ENCODE data around the gene ZNF575.
"Not testable (repeated sequence)": the region's sequence is repeated elsewhere in the genome, so short reads cannot be mapped to it uniquely, and the experiment has no call there.

ZNF575 gene

GRCh38 chr19:43511324-43511723 is 21.7 kb upstream of the ZNF575 start:
- DNase-seq (ENCODE audit: low read depth) = no peak

DNA sequence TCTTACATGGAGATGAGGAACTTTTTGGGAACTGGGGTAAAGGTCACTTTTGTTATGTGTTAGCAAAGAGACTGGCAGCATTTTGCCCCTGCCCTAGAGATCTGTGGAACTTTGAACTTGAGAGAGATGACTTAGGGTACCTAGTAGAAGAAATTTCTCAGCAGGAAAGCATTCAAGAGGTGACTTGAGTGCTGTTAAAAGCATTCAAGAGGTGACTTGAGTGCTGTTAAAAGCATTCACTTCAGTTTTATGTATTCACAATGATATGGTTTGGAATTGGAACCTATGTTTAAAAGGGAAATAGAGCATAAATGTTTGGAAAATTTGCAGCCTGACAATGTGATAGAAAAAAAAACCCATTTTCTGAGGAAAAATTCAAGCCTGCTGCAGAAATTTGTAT is 20.6 kb upstream of the ZNF575 start:
- not testable (repeated sequence) for DNase-seq (ENCODE audit: low read depth)

GRCh38 chr19:43518051-43518450 is 14.9 kb upstream of the ZNF575 start:
- no peak for DNase-seq (ENCODE audit: low read depth)

DNA sequence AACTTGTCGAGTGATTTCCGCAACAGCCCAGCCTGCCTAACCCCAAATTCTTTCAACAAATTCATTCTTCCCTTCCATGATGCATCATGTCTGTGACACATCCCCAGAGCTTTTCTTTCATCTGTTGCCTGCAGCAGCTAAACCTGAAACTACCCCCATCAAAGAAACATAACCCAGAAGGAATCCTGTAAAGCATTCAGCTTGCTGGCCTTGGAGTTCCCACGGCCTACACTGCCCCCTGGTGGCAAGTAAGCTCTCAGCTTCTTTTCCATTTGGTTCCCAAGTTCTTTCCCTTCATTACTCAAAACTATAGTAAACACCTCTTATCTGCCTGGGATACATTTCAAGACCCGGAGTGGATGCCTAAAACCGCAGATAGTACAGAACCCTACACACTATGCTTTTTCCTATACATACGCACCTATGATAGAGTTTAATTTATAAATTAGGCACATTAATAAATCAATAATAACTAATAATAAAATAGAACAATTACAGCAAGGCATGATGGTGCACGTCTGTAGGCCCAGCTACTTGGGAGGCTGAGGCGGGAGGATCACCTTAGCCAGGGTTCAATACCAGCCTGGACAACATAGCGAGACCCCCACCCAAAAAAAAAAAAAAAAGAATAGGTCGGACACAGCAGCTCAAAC is 13.4 kb upstream of the ZNF575 start:
- DNase-seq (ENCODE audit: low read depth) = no peak

GRCh38 chr19:43522929-43523328 is 10.1 kb upstream of the ZNF575 start:
- DNase-seq (ENCODE audit: low read depth) = no peak

- not testable (repeated sequence) for DNase-seq (ENCODE audit: low read depth)
These were observed 9.3 kb upstream of the ZNF575 start for GRCh38 chr19:43523696-43524095.

GRCh38 chr19:43524922-43525835 is 7.8 kb upstream of the ZNF575 start:
- DNase-seq (ENCODE audit: low read depth) = no peak

- no peak for DNase-seq (ENCODE audit: low read depth)
These were observed 6.9 kb upstream of the ZNF575 start for GRCh38 chr19:43525836-43526771.

GRCh38 chr19:43526884-43527859 is 5.8 kb upstream of the ZNF575 start, which contains the start of gene ETHE1:
TSS of gene ETHE1 (minus strand) at chr19:43527201. CDS start at chr19:43527177, 24 bp downstream.
- no peak for DNase-seq (ENCODE audit: low read depth)

DNA sequence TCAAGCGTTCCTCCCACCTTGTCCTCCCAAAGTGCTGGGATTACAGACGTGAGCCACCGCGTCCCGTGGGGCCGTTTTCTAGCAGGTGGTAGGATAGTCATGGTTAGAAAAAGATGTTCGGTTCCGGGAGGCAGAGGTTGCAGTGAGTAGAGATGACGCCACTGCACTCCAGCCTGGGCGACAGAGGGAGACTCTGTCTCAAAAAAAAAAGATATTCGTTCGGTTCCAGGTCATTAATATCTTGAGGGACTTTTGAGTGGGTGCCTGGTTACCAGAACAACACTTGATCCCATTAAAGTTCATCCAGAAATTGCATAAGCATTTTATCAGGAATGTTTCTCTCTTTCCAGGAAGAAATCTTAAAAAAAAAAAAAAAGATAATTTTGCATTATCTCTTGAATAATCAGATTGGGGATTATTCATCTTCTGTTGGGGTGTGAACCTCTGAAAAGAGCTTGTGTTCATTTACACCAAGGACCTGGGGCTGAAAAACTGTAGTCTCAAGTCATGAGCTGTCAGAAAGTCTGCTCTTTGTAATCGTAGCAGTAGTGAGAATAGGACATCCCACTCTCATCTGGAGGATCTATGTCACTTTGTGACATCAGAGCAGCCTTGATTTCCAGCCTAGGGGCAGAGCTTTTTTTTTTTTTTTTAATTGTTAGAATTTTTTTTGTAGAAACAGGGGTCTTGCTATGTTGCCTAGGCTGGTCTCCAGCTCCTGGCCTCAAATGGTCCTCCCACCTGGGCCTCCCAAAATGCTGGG is 4.9 kb upstream of the ZNF575 start:
- DNase-seq (ENCODE audit: low read depth) = no peak

DNA sequence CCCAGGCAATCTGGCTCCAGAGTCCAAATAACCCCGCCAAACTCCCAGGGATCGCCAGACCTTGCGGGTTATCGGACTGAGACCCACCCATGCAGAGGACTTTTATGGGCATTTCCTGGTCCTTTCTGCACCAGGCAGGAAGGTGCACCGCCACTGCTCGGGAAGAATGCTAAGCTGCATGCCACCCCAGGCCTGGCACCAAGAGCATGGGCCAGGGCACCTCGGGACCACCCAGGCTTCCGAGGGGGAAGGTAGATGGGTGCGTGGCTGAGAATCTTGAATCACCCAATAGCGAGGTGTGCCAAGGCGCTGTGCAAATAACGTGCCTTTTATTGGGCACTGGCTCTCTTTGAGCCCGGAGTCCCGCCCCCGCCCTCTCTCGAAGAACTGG is 422 bp upstream of the ZNF575 start:
- no peak for DNase-seq (ENCODE audit: low read depth)

GRCh38 chr19:43533546-43534304 is 737 bp downstream of the ZNF575 start:
- DNase-seq (ENCODE audit: low read depth) = peak; percentile 88

DNA sequence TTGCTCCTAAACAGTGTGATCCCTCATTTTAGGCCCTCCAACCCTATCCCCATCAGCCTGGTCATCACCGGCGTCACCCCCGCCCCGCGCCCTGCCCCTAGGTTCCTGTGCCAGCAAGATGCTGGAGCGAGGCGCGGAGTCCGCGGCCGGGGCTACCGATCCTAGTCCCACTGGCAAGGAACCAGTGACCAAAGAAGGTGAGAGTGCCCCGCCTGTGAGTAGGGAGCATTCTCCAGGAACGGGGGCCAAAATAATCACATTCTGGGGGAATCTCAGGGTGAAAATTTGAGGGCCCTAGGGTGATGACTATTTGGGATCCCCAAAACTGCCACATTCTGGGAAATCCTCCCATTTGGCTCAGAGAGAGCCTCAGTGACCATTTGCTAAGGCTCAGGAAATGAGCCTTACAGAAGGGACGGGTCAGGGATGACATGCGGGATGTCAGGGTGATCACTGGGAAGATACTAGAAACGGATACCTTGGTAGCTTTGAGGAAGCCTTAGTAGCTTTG is 1.4 kb downstream of the ZNF575 start:
- no peak for DNase-seq (ENCODE audit: low read depth)

- no peak for DNase-seq (ENCODE audit: low read depth)
These were observed 2.1 kb downstream of the ZNF575 start for GRCh38 chr19:43534816-43535761.

GRCh38 chr19:43538922-43539321 is 5.9 kb downstream of the ZNF575 start:
- no peak for DNase-seq (ENCODE audit: low read depth)

DNA sequence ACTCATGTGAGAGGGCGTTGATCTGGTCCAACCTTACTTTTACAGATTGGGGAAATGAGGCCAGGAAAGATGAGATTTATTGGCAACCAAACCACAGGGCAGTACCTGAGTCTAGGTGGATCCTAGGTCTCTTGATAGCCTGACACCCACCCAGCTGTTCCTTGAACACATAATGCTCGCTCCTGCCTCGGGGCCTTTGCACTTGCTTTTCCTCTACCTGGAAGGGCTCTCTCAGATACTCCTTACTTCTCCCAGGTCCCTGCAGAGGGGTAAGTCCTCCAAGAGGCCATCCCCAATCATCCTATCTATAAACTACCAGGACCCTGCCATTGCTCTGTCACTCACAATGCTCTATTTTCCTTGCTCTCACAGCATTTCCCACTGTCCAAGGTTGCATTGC is 7.4 kb downstream of the ZNF575 start:
- no peak for DNase-seq (ENCODE audit: low read depth)

- no peak for DNase-seq (ENCODE audit: low read depth)
These were observed 9.1 kb downstream of the ZNF575 start for GRCh38 chr19:43541920-43542650.
